Neural progenitor cell (in vitro differentiated cells): ENCODE data around the gene KIF5B. TPM values are rescaled to one million over a fixed set of nuclear protein-coding genes. Genes with fewer than 3 reads are reported as not detected.
"Not testable (repeated sequence)": the region's sequence is repeated elsewhere in the genome, so short reads cannot be mapped to it uniquely, and the experiment has no call there.

Experiments
- DNase-seq: peaks from one replicate; pipeline ENCODE4 v3.0.0-alpha.2; 2016; ENCODE audit warnings: low spot score
- H2AFZ ChIP-seq: fragments of 200-600 bp; sonication (generic); replicated peaks from 2 replicates; pipeline ENCODE4 v1.6.1; 2016; ENCODE audit warnings: antibody characterized with exemption
- H3F3A ChIP-seq: fragments of 200-600 bp; sonication (generic); 2 replicates; pipeline ENCODE4 v1.6.1; 2016; ENCODE audit warnings: antibody characterized with exemption, low read depth
- H3K27ac ChIP-seq: fragments of 200-600 bp; sonication (generic); 2 replicates; pipeline ENCODE4 v1.5.1; 2016; ENCODE audit warnings: mild to moderate bottlenecking
- H3K27me3 ChIP-seq: fragments of 200-600 bp; sonication (generic); 2 replicates; pipeline ENCODE4 v1.6.1; 2016; ENCODE audit warnings: mild to moderate bottlenecking, moderate library complexity
- H3K36me3 ChIP-seq: fragments of 200-600 bp; sonication (generic); 2 replicates; pipeline ENCODE4 v1.5.1; 2016
- H3K4me1 ChIP-seq: fragments of 200-600 bp; sonication (generic); 2 replicates; pipeline ENCODE4 v1.6.1; 2016; ENCODE audit warnings: mixed run types
- H3K4me2 ChIP-seq: fragments of 200-600 bp; sonication (generic); 2 replicates; pipeline ENCODE4 v1.6.1; 2016
- H3K4me3 ChIP-seq: fragments of 200-600 bp; sonication (generic); 2 replicates; pipeline ENCODE4 v1.5.1; 2016
- H3K79me2 ChIP-seq: fragments of 200-600 bp; sonication (generic); 2 replicates; pipeline ENCODE4 v1.6.1; 2016; ENCODE audit warnings: low read depth
- H3K9ac ChIP-seq: fragments of 200-600 bp; sonication (generic); 2 replicates; pipeline ENCODE4 v1.6.1; 2016
- H3K9me3 ChIP-seq: fragments of 200-600 bp; sonication (generic); 2 replicates; pipeline ENCODE4 v1.5.1; 2016; ENCODE audit warnings: low read depth
- H4K20me1 ChIP-seq: fragments of 200-600 bp; sonication (generic); 2 replicates; pipeline ENCODE4 v1.6.1; 2016; ENCODE audit warnings: low read depth
- H3K27ac Mint-ChIP-seq: 3 replicates; pipeline ENCODE4 v1.8.0; 2021; ENCODE audit warnings: mixed read lengths
- H3K27me3 Mint-ChIP-seq: 2 replicates; pipeline ENCODE4 v1.8.0; 2022; ENCODE audit warnings: low read depth, mild to moderate bottlenecking, inconsistent platforms, moderate library complexity, mixed read lengths; ENCODE audit not compliant: insufficient read depth
- H3K36me3 Mint-ChIP-seq: 3 replicates; pipeline ENCODE4 v1.8.0; 2021; ENCODE audit warnings: mixed read lengths
- H3K4me1 Mint-ChIP-seq: 3 replicates; pipeline ENCODE4 v1.8.0; 2021; ENCODE audit warnings: mixed read lengths
- H3K4me3 Mint-ChIP-seq: 3 replicates; pipeline ENCODE4 v1.8.0; 2021; ENCODE audit warnings: mild to moderate bottlenecking, moderate library complexity, mixed read lengths
- H3K9me3 Mint-ChIP-seq: 3 replicates; pipeline ENCODE4 v1.8.0; 2020; ENCODE audit warnings: mixed read lengths
- EZH2 ChIP-seq: fragments of 200-600 bp; sonication (generic); IDR thresholded peaks from 2 replicates; pipeline ENCODE4 v1.6.1; 2017; ENCODE audit warnings: antibody characterized with exemption, mild to moderate bottlenecking, moderate library complexity
- EZH2phosphoT487 ChIP-seq: fragments of 200-600 bp; sonication (generic); IDR thresholded peaks from 2 replicates; pipeline ENCODE4 v1.6.1; 2017; ENCODE audit warnings: antibody characterized with exemption
- total RNA-seq: library from RNA; depleted of rRNA; stranded (reverse); fragments of >200 nt; gene quantifications from 2 replicates; pipeline ENCODE4 v1.2.3, GENCODE V29; 2015; ENCODE audit warnings: low replicate concordance
- TF ChIP-seq, protein P1 (sequence below): fragments of 200-600 bp; sonication (generic); IDR thresholded peaks from 2 replicates; pipeline ENCODE4 v1.5.1; 2017; ENCODE audit warnings: antibody characterized with exemption, mild to moderate bottlenecking

KIF5B gene
- total RNA-seq, 1 donor from 2014 or later = 131 TPM

DNA sequence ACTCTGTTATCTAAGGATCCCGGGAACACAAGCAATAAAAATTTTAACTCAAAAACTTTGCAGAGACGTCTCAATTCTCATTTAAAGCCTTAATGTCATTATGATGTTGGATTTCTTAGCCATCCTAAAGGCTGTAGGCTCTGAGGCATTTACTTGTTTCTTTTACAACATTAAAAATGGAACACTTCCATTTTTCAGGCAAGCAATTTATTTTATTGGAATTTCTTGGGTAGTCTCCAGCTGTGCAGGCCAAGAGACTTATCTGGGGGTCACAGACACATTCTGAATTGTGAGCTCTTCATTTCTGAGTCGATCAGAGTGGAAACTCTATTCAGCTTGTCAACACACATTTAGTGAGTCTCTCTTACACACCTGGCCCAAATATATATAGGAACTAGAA lies 48.0 kb upstream of the KIF5B start:
- Mint-ChIP-seq H3K4me1 (peaks cover 4% of the 10 kb centered on the region), H3K4me3 (no peak overlapping the region), H3K27me3 (peaks cover 6% of the 10 kb centered on the region), H3K36me3 (no peaks in the 10 kb centered on the region), H3K27ac (no peak overlapping the region), H3K9me3 (peaks cover 9% of the 10 kb centered on the region)
- no peaks in the 10 kb centered on the region for H3K27me3 ChIP-seq
- H3K9me3 ChIP-seq = no peaks in the 10 kb centered on the region
- TF ChIP-seq, protein P1, sequence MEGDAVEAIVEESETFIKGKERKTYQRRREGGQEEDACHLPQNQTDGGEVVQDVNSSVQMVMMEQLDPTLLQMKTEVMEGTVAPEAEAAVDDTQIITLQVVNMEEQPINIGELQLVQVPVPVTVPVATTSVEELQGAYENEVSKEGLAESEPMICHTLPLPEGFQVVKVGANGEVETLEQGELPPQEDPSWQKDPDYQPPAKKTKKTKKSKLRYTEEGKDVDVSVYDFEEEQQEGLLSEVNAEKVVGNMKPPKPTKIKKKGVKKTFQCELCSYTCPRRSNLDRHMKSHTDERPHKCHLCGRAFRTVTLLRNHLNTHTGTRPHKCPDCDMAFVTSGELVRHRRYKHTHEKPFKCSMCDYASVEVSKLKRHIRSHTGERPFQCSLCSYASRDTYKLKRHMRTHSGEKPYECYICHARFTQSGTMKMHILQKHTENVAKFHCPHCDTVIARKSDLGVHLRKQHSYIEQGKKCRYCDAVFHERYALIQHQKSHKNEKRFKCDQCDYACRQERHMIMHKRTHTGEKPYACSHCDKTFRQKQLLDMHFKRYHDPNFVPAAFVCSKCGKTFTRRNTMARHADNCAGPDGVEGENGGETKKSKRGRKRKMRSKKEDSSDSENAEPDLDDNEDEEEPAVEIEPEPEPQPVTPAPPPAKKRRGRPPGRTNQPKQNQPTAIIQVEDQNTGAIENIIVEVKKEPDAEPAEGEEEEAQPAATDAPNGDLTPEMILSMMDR = no peak
- no peak for TF ChIP-seq EZH2phosphoT487
- no peak for TF ChIP-seq EZH2
- no peak overlapping the region for H3K9ac ChIP-seq
- no peaks in the 10 kb centered on the region for H3K36me3 ChIP-seq
- H3K4me2 ChIP-seq = no peak overlapping the region
- no peak overlapping the region for H2AFZ ChIP-seq
- no peak overlapping the region for H3K27ac ChIP-seq
- H4K20me1 ChIP-seq = no peaks in the 10 kb centered on the region
- no peaks in the 10 kb centered on the region for H3K4me1 ChIP-seq
- no peak for DNase-seq
- no peaks in the 10 kb centered on the region for H3K79me2 ChIP-seq
- H3F3A ChIP-seq = no peaks in the 10 kb centered on the region
- H3K4me3 ChIP-seq = no peak overlapping the region

DNA sequence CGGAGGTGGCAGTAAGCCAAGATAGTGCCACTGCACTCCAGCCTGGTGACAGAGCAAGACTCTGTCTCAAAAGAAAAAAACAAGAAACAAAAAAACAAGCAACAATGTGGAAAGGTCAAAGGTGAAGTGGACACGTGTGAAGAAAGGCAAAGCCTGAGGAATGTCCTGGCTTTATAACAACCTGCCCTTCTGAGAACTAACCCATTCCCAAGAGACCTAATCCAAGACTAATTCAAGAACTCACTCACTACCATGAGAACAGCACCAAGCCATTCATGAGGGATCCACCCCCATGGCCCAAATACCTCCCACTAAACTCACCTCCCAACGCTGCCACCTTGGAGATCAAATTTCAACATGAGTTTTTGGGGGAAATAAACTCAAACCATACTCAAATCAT lies 47.5 kb upstream of the KIF5B start:
- H3K27me3 ChIP-seq = no peaks in the 10 kb centered on the region
- Mint-ChIP-seq H3K27ac (no peak overlapping the region), H3K9me3 (peaks cover 11% of the 10 kb centered on the region), H3K4me1 (peaks cover 4% of the 10 kb centered on the region), H3K27me3 (peaks cover 6% of the 10 kb centered on the region), H3K36me3 (no peaks in the 10 kb centered on the region), H3K4me3 (no peak overlapping the region)
- DNase-seq = peak; percentile 44
- no peak overlapping the region for H3K27ac ChIP-seq
- no peak overlapping the region for H3K4me2 ChIP-seq
- no peaks in the 10 kb centered on the region for H3K4me1 ChIP-seq
- H2AFZ ChIP-seq = no peak overlapping the region
- no peaks in the 10 kb centered on the region for H4K20me1 ChIP-seq
- no peaks in the 10 kb centered on the region for H3F3A ChIP-seq
- H3K9me3 ChIP-seq = no peaks in the 10 kb centered on the region
- H3K4me3 ChIP-seq = no peak overlapping the region
- H3K36me3 ChIP-seq = no peaks in the 10 kb centered on the region
- TF ChIP-seq EZH2 = no peak
- no peak for TF ChIP-seq EZH2phosphoT487
- TF ChIP-seq, protein P1 = no peak
- no peak overlapping the region for H3K9ac ChIP-seq
- H3K79me2 ChIP-seq = no peaks in the 10 kb centered on the region

DNA sequence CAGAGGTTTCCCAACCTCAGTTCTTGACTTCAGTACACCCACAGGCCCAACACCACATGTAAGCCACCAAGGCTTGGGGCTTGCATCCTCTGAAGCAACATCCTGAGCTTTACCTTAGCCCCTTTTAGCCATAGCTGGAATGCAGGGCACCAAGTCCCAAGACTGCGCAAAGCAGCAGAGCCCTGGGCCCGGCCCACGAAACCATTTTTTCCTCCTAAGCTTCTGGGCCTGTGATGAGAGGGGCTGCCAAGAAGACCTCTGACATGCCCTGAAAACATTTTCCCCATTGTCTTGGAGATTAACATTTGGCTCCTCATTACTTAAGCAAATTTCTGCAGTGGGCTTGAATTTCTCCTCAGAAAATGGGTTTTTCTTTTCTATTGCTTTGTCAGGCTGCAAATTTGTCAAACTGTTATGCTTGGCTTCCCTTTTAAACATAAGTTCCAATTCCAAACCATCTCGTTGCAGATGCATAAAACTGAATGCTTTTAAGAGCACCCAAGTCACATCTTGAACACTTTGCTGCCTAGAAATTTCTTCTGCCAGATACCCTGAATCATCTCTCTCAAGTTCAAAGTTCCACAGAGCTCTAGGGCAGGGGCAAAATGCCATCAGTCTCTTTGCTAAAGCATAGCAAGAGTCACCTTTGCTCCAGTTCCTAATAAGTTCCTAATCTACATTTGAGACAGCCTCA lies 42.5 kb upstream of the KIF5B start:
- H3K27ac ChIP-seq, H4K20me1 ChIP-seq, H3K36me3 Mint-ChIP-seq, H2AFZ ChIP-seq, H3K79me2 ChIP-seq, H3K27me3 ChIP-seq, H3K4me3 ChIP-seq, DNase-seq, H3K4me1 Mint-ChIP-seq, H3K9me3 ChIP-seq, H3K4me1 ChIP-seq, H3K4me3 Mint-ChIP-seq, H3K27ac Mint-ChIP-seq, H3F3A ChIP-seq, H3K4me2 ChIP-seq, H3K36me3 ChIP-seq, H3K27me3 Mint-ChIP-seq, H3K9ac ChIP-seq: not testable (repeated sequence)
- peaks cover 17% of the 10 kb centered on the region for H3K9me3 Mint-ChIP-seq

DNA sequence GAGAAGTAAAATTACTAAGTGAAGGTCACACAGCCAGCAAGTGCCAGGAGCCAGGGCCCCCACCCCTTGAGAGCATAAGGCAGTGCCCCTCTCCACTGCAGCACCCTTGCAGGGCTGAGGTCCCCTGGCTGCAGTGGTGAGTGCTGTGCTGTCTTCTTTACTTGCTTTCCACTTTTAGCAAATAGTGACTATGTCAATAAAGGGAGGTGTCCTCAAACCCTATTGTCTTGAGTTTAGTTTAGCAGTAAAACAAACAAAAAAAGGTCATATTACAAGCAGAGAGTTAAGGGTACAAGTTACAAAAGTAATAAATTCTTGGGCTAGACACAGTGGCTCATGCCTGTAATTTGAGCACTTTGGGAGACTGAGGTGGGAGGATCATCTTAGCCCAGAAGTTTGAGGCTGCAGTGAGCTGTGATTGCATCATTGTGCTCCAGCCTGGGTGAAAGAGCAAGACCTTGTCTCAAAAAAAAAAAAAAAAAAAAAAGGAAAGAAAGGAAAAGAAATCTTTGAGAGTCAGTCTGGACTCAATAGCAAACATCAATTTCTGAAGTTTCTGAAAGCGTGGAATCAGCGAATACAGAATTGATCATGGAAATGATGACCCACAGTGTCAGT lies 39.0 kb upstream of the KIF5B start:
- Histone ChIP-seq H3K4me2 (no peak overlapping the region), H3K79me2 (no peaks in the 10 kb centered on the region), H2AFZ (no peak overlapping the region), H3K27me3 (no peaks in the 10 kb centered on the region), H3K36me3 (no peaks in the 10 kb centered on the region), H4K20me1 (no peaks in the 10 kb centered on the region), H3K27ac (no peak overlapping the region), H3K9ac (no peak overlapping the region), H3F3A (no peaks in the 10 kb centered on the region), H3K4me1 (no peaks in the 10 kb centered on the region), H3K4me3 (no peak overlapping the region), H3K9me3 (no peaks in the 10 kb centered on the region)
- no peaks in the 10 kb centered on the region for H3K36me3 Mint-ChIP-seq
- H3K4me3 Mint-ChIP-seq = no peak overlapping the region
- no peaks in the 10 kb centered on the region for H3K27me3 Mint-ChIP-seq
- TF ChIP-seq, protein P1 = no peak
- TF ChIP-seq EZH2phosphoT487 (no peak), EZH2 (no peak)
- DNase-seq = no peak
- H3K4me1 Mint-ChIP-seq = no peaks in the 10 kb centered on the region
- no peak overlapping the region for H3K27ac Mint-ChIP-seq
- H3K9me3 Mint-ChIP-seq = peaks cover 17% of the 10 kb centered on the region
